Hippocampal formation (tissue), 2 donors: ENCODE measurements around the gene UBC.
"Not testable (repeated sequence)": the region's sequence is repeated elsewhere in the genome, so short reads cannot be mapped to it uniquely, and the experiment has no call there.

Experiments used
- DNase-seq, 2 donors: peaks; one replicate each; lab custom pipeline; 2025; lab: John Stamatoyannopoulos, UW

The UBC gene

GRCh38 chr12:124914392-124915238, at the start of gene UBC:
TSS of gene UBC (minus strand) at chr12:124914650. CDS start at chr12:124913771, 879 bp downstream.
- DNase-seq = no peak

DNA sequence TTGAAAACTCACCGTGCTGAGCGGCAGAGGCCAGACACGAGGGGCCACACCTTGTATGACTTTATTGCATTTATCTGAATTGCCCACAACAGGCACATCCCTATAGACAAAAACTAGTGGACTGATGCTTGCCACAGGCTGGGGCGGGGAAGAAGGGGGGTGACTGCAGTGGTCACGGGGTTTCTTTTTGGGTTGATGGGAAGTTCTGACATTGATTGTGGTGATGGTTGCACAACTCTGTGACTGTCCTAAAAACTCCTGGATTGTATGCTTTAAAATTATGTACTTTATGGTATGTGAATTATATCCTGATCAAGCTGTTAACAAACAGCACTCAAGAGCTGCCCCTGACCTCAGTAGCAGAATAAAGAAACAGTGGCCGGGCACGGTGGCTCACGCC, 48.8 kb upstream of the UBC start:
- DNase-seq = no peak

DNA sequence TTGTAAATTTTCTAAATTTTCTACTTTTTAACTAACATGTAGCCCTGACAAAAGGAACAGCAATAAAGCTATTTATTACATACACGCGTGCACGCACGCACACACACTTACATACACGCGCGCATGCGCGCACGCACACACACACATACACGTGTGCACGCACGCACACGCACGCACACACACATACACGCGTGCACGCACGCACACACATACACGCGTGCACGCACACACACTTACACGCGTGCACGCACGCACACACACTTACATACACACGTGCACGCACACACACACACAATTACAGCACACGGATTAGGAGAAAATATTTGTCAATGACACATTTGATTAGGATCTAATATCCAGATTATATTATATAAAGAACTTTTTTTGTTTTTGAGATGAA, 46.6 kb upstream of the UBC start:
- DNase-seq = no peak

GRCh38 chr12:124956571-124956970, 42.1 kb upstream of the UBC start:
- DNase-seq = no peak

DNA sequence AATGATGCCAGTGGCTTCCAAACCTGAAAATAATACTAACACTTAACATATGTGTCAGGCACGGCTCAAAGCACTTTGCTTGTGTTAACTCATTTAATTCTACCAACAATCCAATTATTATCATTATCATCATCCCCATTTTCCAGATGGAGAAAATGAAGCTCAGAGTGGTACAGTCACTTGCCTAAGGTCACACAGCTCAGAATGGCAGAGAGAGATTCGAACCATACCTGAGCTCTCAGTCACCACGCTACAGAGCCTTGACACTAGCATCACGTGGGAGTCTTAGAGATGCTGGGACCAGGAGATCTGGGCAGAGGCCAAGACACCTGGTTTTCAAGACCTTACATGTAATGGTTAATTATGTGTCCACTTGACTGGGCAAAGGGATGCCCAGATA, 40.3 kb upstream of the UBC start:
- DNase-seq = no peak

DNA sequence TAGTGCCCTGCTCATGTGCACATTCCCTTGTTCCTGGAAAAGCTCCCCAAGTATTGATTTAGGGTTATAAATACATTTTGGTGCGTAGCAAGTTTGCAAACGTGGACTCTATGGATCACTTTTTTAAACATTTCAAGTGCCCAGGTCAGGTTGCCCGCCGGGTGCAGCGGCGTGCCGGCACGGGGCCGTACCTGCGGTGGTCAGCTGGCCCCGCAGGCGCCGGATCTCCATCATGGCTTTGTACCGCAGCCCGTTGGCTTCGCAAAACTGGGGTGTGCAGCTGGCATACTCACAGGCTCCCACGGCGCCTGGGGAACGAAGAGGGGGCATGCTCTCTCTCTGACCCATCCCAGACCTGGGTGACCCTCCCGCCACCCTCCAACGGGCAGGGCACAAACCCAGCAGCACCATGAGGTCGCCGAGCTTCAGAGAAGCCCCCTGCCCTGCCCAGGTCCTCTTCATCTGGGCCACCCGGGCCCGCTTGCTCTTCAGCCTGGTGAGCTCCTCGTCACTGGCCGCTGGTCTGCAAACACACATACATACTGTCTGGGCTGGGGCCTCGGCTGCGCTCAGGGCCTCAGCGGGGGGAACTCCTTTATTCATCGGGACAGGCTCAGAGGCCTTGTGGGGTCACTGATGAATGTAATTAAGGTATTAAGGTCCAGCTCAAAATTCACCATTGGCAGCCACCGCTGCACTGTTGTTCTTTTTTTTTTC, 39.4 kb upstream of the UBC start:
- DNase-seq = no peak

DNA sequence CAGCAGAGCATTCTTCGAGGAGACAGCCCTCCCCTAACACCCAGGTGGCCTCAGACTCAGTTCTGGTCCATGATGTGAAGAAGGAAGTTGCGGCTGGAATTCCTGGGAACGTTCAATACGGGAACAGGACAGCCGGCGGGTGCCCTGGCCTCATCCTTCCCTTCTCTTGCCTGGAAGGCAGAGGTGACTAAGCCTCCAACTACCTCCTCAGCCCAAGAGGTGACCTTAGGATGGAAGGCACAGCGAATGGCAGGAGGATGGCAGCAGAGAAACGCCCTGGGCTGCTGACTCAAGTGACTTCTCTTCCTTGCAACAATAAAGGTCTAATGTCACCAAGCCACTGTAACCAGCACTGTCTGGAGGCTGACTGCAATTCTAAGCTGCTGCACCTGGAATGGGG, 38.4 kb upstream of the UBC start:
- no peak for DNase-seq

DNA sequence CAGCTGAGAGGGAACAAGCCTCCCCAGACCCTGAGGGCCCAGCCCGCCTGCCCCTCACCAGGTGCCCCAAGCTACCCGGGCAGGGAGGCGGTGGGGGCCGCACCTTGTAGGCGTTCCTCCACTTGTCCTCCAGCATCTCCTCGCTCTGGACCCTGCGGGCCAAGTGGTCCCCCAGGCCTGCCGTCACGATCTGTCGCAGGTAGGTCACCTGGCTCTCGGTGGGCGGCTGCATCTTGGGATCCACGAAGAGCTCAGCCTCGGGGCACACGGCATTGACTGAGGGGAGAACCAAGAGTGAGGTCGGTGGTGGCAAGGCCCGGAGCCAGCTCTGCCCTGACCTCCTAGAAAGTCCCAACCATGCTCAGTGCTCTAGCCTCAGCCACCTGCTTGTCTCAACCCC, 37.8 kb upstream of the UBC start:
- no peak for DNase-seq

DNA sequence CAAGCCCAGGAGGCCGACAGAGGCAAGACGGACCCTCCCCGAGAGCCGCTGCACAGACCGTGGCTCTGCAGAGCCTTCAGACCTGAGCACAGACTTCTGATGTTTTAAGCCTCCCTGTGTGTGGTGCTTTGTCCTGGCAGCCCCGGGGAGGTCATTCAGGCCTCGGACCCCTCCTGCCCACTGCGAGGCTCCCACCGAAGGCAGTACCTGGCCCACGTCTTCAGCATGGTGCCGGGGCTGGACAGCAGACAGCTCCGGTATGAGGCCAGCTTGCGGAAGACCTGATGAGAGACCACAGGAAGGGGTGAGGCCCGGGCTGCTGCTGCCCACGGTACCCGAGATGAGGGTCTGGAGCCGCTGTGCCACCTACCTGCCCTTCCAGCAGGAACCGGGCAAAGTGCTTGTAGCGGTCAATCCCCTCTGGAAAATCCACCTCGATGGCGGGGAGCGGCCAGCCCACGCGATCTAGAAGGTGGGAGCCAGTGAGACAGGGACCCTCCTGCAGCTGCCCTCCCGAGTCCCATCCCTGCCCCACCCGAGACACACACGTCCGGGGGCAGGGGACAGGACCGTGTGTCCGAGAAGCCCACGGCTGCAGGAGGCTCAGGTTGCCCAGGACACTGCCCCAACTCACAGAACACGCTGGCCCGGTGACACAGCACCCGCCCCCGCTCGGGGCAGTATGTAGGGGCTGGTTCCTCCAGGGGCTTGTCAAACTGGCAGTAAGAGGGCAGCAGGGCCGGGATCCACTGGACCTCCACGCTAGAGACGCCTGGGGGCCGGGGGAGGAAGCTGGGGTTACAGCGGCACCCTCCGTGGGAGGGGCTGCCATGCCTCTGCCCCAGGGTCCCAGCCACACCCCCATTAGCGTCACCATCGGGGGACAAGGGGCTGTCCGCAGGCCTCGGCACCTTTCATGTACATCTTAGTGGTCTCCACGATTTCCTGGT, 35.6 kb upstream of the UBC start:
- DNase-seq = no peak

DNA sequence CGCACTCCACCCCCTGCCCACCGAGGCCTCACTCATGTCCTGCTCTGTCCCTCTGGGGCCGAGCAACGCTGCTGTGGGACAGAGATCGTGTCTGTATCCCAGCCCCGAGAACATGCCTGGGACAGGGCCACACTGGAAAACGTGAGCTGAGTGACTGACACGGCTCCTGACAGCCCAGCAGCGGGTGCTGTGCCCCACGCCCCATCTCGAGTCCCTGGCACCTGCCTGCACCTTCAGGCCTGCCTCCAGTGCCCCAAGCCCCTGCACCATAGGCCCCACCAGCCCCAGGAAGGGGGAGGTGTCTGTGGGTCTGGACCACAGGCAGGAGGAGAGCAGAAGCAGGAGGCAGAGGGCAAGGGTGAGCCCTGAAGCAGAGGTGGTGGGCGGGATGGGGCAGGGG, 34.6 kb upstream of the UBC start:
- DNase-seq = no peak

DNA sequence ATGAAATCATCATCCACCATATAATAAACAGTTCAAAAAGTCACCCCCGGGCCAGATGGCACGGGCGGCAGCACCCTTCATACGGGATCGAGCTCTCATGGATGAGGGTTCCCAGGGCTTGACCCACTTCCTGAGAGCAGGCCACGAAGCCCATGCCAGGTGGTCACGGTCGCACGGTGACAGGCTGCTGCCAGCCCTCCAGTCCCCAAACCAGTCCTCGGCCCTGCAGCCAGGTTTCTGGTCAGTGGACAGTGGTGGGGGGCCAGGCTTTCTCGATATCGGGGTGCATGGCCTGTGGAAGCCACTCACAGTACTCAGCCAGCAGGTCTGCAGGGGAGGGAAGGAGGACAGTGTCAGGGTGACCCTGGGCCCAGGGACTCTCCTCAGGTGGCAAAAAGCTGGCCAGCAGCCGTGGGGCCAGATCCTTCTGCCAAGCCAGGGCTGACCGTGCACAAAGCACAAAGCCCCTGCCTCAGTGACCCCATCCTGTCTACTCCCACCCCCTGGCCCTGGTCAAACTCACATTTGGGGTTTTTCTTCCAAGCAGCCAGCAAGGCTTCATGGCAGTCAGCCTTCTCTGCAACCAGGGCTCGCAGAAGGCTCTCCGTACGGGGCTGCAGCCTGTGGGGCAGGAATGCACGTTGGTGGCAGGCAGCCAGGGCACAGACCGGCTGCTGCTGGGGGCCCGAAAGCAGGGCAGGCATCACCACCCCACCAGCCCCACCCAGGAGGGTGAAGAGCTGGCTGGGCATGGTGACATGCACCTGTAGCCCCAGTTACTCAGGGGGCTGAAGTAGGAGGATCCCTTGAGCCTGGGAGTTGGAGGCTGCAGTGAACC, 33.3 kb upstream of the UBC start:
- no peak for DNase-seq

GRCh38 chr12:124947013-124947412, 32.6 kb upstream of the UBC start:
- DNase-seq = no peak

GRCh38 chr12:124946447-124946793, 32.0 kb upstream of the UBC start:
- DNase-seq = no peak

DNA sequence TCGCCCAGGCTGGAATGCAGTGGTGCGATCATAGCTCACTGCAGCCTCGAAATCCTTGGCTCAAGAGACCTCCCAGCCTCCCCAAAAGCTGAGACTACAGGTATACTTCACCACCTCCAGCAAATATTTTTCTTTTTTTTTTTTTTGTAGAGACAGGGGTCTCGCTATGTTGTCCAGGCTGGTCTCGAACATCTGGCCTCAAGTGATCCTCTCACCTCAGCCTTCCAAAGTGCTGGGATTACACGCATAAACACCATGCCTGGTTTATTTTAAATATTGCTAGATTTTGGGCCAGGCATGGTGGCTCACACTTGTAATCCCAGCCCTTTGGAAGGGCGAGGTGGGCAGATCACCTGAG, 26.7 kb upstream of the UBC start:
- no peak for DNase-seq

GRCh38 chr12:124940393-124941169, 26.1 kb upstream of the UBC start:
- DNase-seq = no peak

GRCh38 chr12:124940143-124940392, 25.6 kb upstream of the UBC start:
- DNase-seq = no peak

- DNase-seq = no peak
Observed at GRCh38 chr12:124939421-124940142, 25.1 kb upstream of the UBC start.

- DNase-seq = no peak
Observed at GRCh38 chr12:124939079-124939420, 24.6 kb upstream of the UBC start.

- DNase-seq = no peak
Observed at GRCh38 chr12:124938587-124938986, 24.1 kb upstream of the UBC start.

DNA sequence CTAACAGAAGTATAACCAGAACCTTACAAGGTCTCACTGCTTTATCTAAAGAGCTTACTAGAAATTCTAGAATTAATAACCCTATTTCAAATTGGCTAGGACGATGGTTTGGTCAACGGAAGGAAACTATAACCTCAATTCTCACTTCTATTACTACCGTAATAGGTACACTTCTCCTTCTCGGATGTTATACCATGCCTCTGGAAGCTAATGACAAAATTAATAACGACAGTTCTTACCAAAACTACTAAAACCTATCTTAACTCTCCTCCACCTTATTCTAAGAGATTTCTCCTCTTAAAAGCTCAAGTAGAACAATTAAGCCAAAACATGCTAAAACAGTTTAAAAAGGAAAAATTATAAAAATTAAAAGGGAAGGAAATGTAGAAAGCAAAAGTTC, 23.7 kb upstream of the UBC start:
- DNase-seq = no peak

DNA sequence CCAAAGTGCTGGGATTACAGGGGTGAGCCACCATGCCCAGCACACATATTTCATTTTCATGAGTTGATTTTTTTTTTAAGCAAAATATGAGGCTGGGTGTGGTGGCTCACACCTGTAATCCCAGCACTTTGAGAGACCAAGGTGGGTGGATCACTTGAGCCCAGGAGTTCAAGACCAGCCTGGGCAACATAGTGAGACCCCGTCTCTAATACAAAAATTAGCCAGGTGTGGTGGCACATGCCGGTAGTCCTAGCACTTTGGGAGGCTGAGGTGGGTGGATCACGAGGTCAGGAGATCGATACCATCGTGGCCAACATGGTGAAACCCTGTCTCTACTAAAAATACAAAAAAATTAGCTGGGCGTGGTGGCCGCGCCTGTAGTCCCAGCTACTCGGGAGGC, 17.1 kb upstream of the UBC start:
- DNase-seq = not testable (repeated sequence)
